HepG2 (cell line): ENCODE data around the gene RPS27A. TPM values are rescaled to one million over a fixed set of nuclear protein-coding genes. Genes with fewer than 3 reads are reported as not detected.
A peak's percentile ranks its signal among the peaks of the same experiment; 100 is the strongest.

Experiments
- AHDC1 ChIP-seq: sonication (generic); formaldehyde crosslinking; IDR thresholded peaks from 2 replicates; pipeline ENCODE4 v1.5.1; 2020; ENCODE audit warnings: mild to moderate bottlenecking, missing genetic modification reagents, borderline replicate concordance
- DR1 ChIP-seq: sonication (generic); formaldehyde crosslinking; IDR thresholded peaks from 2 replicates; pipeline ENCODE4 v1.8.0; 2021; ENCODE audit warnings: mild to moderate bottlenecking, missing genetic modification reagents, inconsistent platforms
- HMGA1 ChIP-seq: sonication (generic); formaldehyde crosslinking; conservative IDR thresholded peaks from 2 replicates; pipeline ENCODE4 v1.4.0; 2020; ENCODE audit warnings: missing genetic modification reagents
- NR2C2 ChIP-seq: sonication (generic); formaldehyde crosslinking; IDR thresholded peaks from 2 replicates; pipeline ENCODE4 v1.4.0; 2020; ENCODE audit warnings: missing genetic modification reagents, mild to moderate bottlenecking, moderate library complexity, borderline replicate concordance
- TBX3 ChIP-seq: fragments of 450-650 bp; IDR thresholded peaks from 2 replicates; pipeline ENCODE4 v1.6.1; 2017; ENCODE audit warnings: antibody characterized with exemption, mild to moderate bottlenecking, inconsistent platforms, borderline replicate concordance
- THAP7 ChIP-seq: sonication (generic); formaldehyde crosslinking; IDR thresholded peaks from 2 replicates; pipeline ENCODE4 v1.8.1; 2023; ENCODE audit warnings: mild to moderate bottlenecking, missing genetic modification reagents
- ZNF30 ChIP-seq: sonication (generic); formaldehyde crosslinking; IDR thresholded peaks from 2 replicates; pipeline ENCODE4 v1.5.0; 2020; ENCODE audit warnings: mild to moderate bottlenecking, missing genetic modification reagents
- ZNF430 ChIP-seq: sonication (generic); formaldehyde crosslinking; IDR thresholded peaks from 2 replicates; pipeline ENCODE4 v1.9.0; 2021; ENCODE audit warnings: mild to moderate bottlenecking, missing genetic modification reagents
- ZNF614 ChIP-seq: IDR thresholded peaks from 2 replicates; pipeline ENCODE4 v1.6.1; 2018; ENCODE audit warnings: missing biosample characterization, missing genetic modification reagents, inconsistent platforms, borderline replicate concordance
- ZNF776 ChIP-seq: sonication (generic); formaldehyde crosslinking; IDR thresholded peaks from 2 replicates; pipeline ENCODE4 v1.4.0; 2020; ENCODE audit warnings: mild to moderate bottlenecking, missing genetic modification reagents
- ZNF83 ChIP-seq: sonication (generic); formaldehyde crosslinking; IDR thresholded peaks from 2 replicates; pipeline ENCODE4 v1.4.0; 2020; ENCODE audit warnings: missing genetic modification reagents, mild to moderate bottlenecking, borderline replicate concordance
- polyA plus RNA-seq, 8 experiments: library from polyadenylated mRNA; depleted of rRNA in 3 of 8; stranded (reverse) in 7 of 8; unstranded in 1 of 8; fragments of >200 nt; fragmentation: Illumina TruSeq in 4 of 8; extraction: Trizol in 4 of 8; gene quantifications; 2 replicates each; pipeline versions ENCODE4 v1.2.1 to v1.2.3, GENCODE V29; 2011 to 2016; ENCODE audit warnings: low read depth in 4 of 8, missing spikeins in 1 of 8, mixed read lengths in 1 of 8; ENCODE audit not compliant: insufficient read depth in 1 of 8
- total RNA-seq, 5 experiments: library from RNA; depleted of rRNA; stranded (reverse); fragments of >200 nt; fragmentation: Illumina TruSeq; extraction: Trizol; gene quantifications; 2 replicates each; pipeline ENCODE4 v1.2.3, GENCODE V29; 2016; ENCODE audit warnings: low read depth in 1 of 5
- TF ChIP-seq, protein P1 (sequence below): sonication (generic); formaldehyde crosslinking; conservative IDR thresholded peaks from 2 replicates; pipeline ENCODE4 v1.8.1; 2023; ENCODE audit warnings: missing genetic modification reagents
- TF ChIP-seq, protein P2 (sequence below): sonication (generic); formaldehyde crosslinking; IDR thresholded peaks from 2 replicates; pipeline ENCODE4 v1.8.1; 2023; ENCODE audit warnings: missing genetic modification reagents, inconsistent platforms, borderline replicate concordance
- TF ChIP-seq, protein P3 (sequence below): sonication (generic); formaldehyde crosslinking; IDR thresholded peaks from 2 replicates; pipeline ENCODE4 v1.5.0; 2020; ENCODE audit warnings: mild to moderate bottlenecking, missing genetic modification reagents
- TF ChIP-seq, protein P4 (sequence below): sonication (generic); IDR thresholded peaks from 2 replicates; pipeline ENCODE4 v1.6.1; 2016; ENCODE audit warnings: low read depth, borderline replicate concordance

RPS27A gene
- total and polyA plus RNA-seq, 2 of the 13 experiments (the other 11 are each of a cell fraction or from before 2014, with no cell fraction given) = 2,779 to 3,269 TPM

GRCh38 chr2:55231546-55232083, 873 bp upstream of the RPS27A start (continued):
- no peak for TF ChIP-seq THAP7 (CRISPR knock-in tag)
- TF ChIP-seq, protein P1, sequence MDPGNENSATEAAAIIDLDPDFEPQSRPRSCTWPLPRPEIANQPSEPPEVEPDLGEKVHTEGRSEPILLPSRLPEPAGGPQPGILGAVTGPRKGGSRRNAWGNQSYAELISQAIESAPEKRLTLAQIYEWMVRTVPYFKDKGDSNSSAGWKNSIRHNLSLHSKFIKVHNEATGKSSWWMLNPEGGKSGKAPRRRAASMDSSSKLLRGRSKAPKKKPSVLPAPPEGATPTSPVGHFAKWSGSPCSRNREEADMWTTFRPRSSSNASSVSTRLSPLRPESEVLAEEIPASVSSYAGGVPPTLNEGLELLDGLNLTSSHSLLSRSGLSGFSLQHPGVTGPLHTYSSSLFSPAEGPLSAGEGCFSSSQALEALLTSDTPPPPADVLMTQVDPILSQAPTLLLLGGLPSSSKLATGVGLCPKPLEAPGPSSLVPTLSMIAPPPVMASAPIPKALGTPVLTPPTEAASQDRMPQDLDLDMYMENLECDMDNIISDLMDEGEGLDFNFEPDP (CRISPR knock-in tag) = 0 out of 2 replicates have a peak, but pooled peaks have one; percentile 75
- TF ChIP-seq HMGA1 (CRISPR knock-in tag) = no peak
- TF ChIP-seq ZNF614 (CRISPR knock-in tag) = no peak
- no peak for TF ChIP-seq NR2C2 (CRISPR knock-in tag)
- 0 out of 2 replicates have a peak, but pooled peaks have one; percentile 48 for TF ChIP-seq ZNF30 (CRISPR knock-in tag)
- TF ChIP-seq TBX3 = no peak
- TF ChIP-seq AHDC1 (CRISPR knock-in tag) = no peak
- TF ChIP-seq ZNF430 (CRISPR knock-in tag) = no peak
- TF ChIP-seq, protein P2, sequence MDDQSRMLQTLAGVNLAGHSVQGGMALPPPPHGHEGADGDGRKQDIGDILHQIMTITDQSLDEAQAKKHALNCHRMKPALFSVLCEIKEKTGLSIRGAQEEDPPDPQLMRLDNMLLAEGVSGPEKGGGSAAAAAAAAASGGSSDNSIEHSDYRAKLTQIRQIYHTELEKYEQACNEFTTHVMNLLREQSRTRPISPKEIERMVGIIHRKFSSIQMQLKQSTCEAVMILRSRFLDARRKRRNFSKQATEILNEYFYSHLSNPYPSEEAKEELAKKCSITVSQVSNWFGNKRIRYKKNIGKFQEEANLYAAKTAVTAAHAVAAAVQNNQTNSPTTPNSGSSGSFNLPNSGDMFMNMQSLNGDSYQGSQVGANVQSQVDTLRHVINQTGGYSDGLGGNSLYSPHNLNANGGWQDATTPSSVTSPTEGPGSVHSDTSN (CRISPR knock-in tag) = no peak
- peak; percentile 45; the same call in 1 of the 2 replicates for TF ChIP-seq ZNF776
- TF ChIP-seq, protein P3, sequence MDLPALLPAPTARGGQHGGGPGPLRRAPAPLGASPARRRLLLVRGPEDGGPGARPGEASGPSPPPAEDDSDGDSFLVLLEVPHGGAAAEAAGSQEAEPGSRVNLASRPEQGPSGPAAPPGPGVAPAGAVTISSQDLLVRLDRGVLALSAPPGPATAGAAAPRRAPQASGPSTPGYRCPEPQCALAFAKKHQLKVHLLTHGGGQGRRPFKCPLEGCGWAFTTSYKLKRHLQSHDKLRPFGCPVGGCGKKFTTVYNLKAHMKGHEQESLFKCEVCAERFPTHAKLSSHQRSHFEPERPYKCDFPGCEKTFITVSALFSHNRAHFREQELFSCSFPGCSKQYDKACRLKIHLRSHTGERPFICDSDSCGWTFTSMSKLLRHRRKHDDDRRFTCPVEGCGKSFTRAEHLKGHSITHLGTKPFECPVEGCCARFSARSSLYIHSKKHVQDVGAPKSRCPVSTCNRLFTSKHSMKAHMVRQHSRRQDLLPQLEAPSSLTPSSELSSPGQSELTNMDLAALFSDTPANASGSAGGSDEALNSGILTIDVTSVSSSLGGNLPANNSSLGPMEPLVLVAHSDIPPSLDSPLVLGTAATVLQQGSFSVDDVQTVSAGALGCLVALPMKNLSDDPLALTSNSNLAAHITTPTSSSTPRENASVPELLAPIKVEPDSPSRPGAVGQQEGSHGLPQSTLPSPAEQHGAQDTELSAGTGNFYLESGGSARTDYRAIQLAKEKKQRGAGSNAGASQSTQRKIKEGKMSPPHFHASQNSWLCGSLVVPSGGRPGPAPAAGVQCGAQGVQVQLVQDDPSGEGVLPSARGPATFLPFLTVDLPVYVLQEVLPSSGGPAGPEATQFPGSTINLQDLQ (CRISPR knock-in tag) = no peak
- TF ChIP-seq DR1 (CRISPR knock-in tag) = no peak
- TF ChIP-seq, protein P4, sequence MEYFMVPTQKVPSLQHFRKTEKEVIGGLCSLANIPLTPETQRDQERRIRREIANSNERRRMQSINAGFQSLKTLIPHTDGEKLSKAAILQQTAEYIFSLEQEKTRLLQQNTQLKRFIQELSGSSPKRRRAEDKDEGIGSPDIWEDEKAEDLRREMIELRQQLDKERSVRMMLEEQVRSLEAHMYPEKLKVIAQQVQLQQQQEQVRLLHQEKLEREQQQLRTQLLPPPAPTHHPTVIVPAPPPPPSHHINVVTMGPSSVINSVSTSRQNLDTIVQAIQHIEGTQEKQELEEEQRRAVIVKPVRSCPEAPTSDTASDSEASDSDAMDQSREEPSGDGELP = no peak
- no peak for TF ChIP-seq ZNF83
